GM13977 (cell line): ENCODE results near the gene KCNK5.

Experiments
- DNase-seq: peaks from one replicate; pipeline ENCODE4 v3.0.0; 2012; ENCODE audit warnings: low spot score
- CTCF ChIP-seq: IDR thresholded peaks from 2 replicates; pipeline ENCODE4 v1.5.1; 2012; ENCODE audit warnings: mild to moderate bottlenecking, control low read depth; ENCODE audit not compliant: insufficient read depth; ENCODE audit errors: extremely low read depth, missing control alignments
- in situ Hi-C: fragments of 300-500 bp; cut with MboI; formaldehyde crosslinking; loops from one replicate; pipeline ENCODE4 v1.12.0; 2022; ENCODE audit warnings: low sequenced_read_pairs, low pct_unique_long_range_greater_than_20kb, mixed read lengths, inconsistent platforms; ENCODE audit not compliant: unreplicated experiment

Gene KCNK5

GRCh38 chr6:39172377-39172757, 56.9 kb downstream of the KCNK5 start:
- TF ChIP-seq CTCF, result no peak
- no peak for DNase-seq
- in situ Hi-C loops, result no loop called here

GRCh38 chr6:39171489-39172376, 57.5 kb downstream of the KCNK5 start:
- in situ Hi-C loops, result no loop called here

GRCh38 chr6:39170860-39171259, 58.4 kb downstream of the KCNK5 start:
- TF ChIP-seq CTCF, result no peak
- in situ Hi-C loops, result no loop called here

More at GRCh38 chr6:39171489-39172376, 57.5 kb downstream of the KCNK5 start:
- no peak for TF ChIP-seq CTCF
- no peak for DNase-seq

GRCh38 chr6:39170389-39170788, 58.9 kb downstream of the KCNK5 start:
- no peak for TF ChIP-seq CTCF
- in situ Hi-C loops, result no loop called here
- DNase-seq, result no peak

More at GRCh38 chr6:39170860-39171259, 58.4 kb downstream of the KCNK5 start:
- no peak for DNase-seq

GRCh38 chr6:39169448-39170344, 59.6 kb downstream of the KCNK5 start:
- in situ Hi-C loops, result loop anchor here (5.0 kb wide), 1 partner anchor 133 kb away; no protein-coding TSS in a partner anchor
- DNase-seq, result no peak
- no peak for TF ChIP-seq CTCF

- TF ChIP-seq CTCF, result no peak
- no peak for DNase-seq
- in situ Hi-C loops, result loop anchor here (5.0 kb wide), 1 partner anchor 134 kb away; no protein-coding TSS in a partner anchor
Measured at GRCh38 chr6:39167866-39168625, 61.2 kb downstream of the KCNK5 start.
